Hematopoietic multipotent progenitor cell treated with erythropoietin and hydrocortisone succinate and interleukin-3 and kit ligand, for 15 days (in vitro differentiated cells): ENCODE data around the gene MT1F.
"Not testable (repeated sequence)": the region's sequence is repeated elsewhere in the genome, so short reads cannot be mapped to it uniquely, and the experiment has no call there.

Experiments used
- DNase-seq: peaks from one replicate; pipeline ENCODE4 v3.0.0-alpha.2; 2015; ENCODE audit warnings: low spot score

The MT1F gene

GRCh38 chr16:56657555-56658326 lies at the start of gene MT1F:
TSS of gene MT1F (plus strand) at chr16:56657959. CDS start at chr16:56658059, 100 bp downstream.
- DNase-seq: no peak

GRCh38 chr16:56608043-56608875 lies 49.5 kb upstream of the MT1F start, which contains the start of gene MT2A:
TSS of gene MT2A (plus strand) at chr16:56608584. CDS start at chr16:56608656, 72 bp downstream.
- peak; percentile 94 for DNase-seq

- no peak for DNase-seq
Measured at GRCh38 chr16:56608876-56609462, 48.8 kb upstream of the MT1F start.

- DNase-seq: peak; percentile 92
Measured at GRCh38 chr16:56609463-56609921, 48.3 kb upstream of the MT1F start.

GRCh38 chr16:56610017-56610608 lies 47.6 kb upstream of the MT1F start:
- DNase-seq: peak; percentile 27

- no peak for DNase-seq
Measured at GRCh38 chr16:56610609-56611111, 47.1 kb upstream of the MT1F start.

- DNase-seq: no peak
Measured at GRCh38 chr16:56611281-56611833, 46.4 kb upstream of the MT1F start.

- no peak for DNase-seq
Measured at GRCh38 chr16:56613706-56614105, 44.1 kb upstream of the MT1F start.

- DNase-seq: no peak
Measured at GRCh38 chr16:56614549-56614991, 43.2 kb upstream of the MT1F start.

- no peak for DNase-seq
Measured at GRCh38 chr16:56615353-56615752, 42.4 kb upstream of the MT1F start.

GRCh38 chr16:56616608-56617211 lies 41.0 kb upstream of the MT1F start:
- DNase-seq: no peak

- DNase-seq: no peak
Measured at GRCh38 chr16:56617212-56618085, 40.3 kb upstream of the MT1F start.

GRCh38 chr16:56618138-56618537 lies 39.6 kb upstream of the MT1F start:
- no peak for DNase-seq

GRCh38 chr16:56620339-56620897 lies 37.3 kb upstream of the MT1F start:
- no peak for DNase-seq

- not testable (repeated sequence) for DNase-seq
Measured at GRCh38 chr16:56621665-56622445, 35.9 kb upstream of the MT1F start.

GRCh38 chr16:56623184-56623583 lies 34.6 kb upstream of the MT1F start:
- not testable (repeated sequence) for DNase-seq

- DNase-seq: no peak
Measured at GRCh38 chr16:56623637-56624036, 34.1 kb upstream of the MT1F start.

- no peak for DNase-seq
Measured at GRCh38 chr16:56625140-56625942, 32.4 kb upstream of the MT1F start, which contains the start of gene MT1E. TSS of gene MT1E (plus strand) at chr16:56625781. CDS start at chr16:56625852, 71 bp downstream.
